IMR-90 (cell line): ENCODE measurements around the gene PCDH1. TPM values are rescaled to one million over a fixed set of nuclear protein-coding genes. Genes with fewer than 3 reads are reported as not detected.

Experiments
- ATAC-seq: fragments of 200-7000 bp; cut with Tn5 transposase; 2 replicates; pipeline ENCODE4 v1.9.1; 2020; ENCODE audit warnings: low read depth, mild to moderate bottlenecking, moderate library complexity
- BruUV-seq: library from RNA; stranded (reverse); fragments of 400-500 nt; replicated peaks from 2 replicates; lab custom pipeline; 2021; lab: Mats Ljungman, UMichigan
- CTCF ChIA-PET: fragments of 300-600 bp; formaldehyde crosslinking; extraction: SDS; loops from one replicate; lab custom pipeline; 2021; ENCODE audit warnings: antibody characterized with exemption; lab: Yijun Ruan, JAX
- POLR2A ChIA-PET: fragments of 300-600 bp; sonication (Branson Sonifier 250); formaldehyde crosslinking; loops from one replicate; lab custom pipeline; 2022; ENCODE audit warnings: antibody characterized with exemption; ENCODE audit not compliant: unreplicated experiment; lab: Charles Lee
- DNase-seq: peaks from one replicate; pipeline ENCODE4 v3.0.0; 2013
- H2AFZ ChIP-seq: replicated peaks from 2 replicates; pipeline ENCODE3; 2013; ENCODE audit warnings: low read length, mild to moderate bottlenecking; ENCODE audit not compliant: poor library complexity
- H2AK5ac ChIP-seq: 2 replicates; pipeline ENCODE4 v1.6.1; 2013; ENCODE audit warnings: low read depth, low read length, inconsistent platforms
- H2AK9ac ChIP-seq: replicated peaks from 2 replicates; pipeline ENCODE3; 2013; ENCODE audit warnings: mild to moderate bottlenecking, low read depth, low read length, moderate library complexity; ENCODE audit not compliant: poor library complexity
- H2BK120ac ChIP-seq: 2 replicates; pipeline ENCODE4 v1.6.1; 2013; ENCODE audit warnings: low read depth, low read length, inconsistent platforms
- H2BK15ac ChIP-seq: 3 replicates; pipeline ENCODE4 v1.6.1; 2013; ENCODE audit warnings: low read depth, low read length, inconsistent platforms
- H2BK20ac ChIP-seq: 2 replicates; pipeline ENCODE4 v1.6.1; 2013; ENCODE audit warnings: low read depth, mild to moderate bottlenecking, inconsistent platforms, low read length, moderate library complexity
- H2BK5ac ChIP-seq: 2 replicates; pipeline ENCODE4 v1.6.1; 2013; ENCODE audit warnings: mild to moderate bottlenecking, low read depth, low read length, inconsistent platforms; ENCODE audit not compliant: poor library complexity, severe bottlenecking
- H3K14ac ChIP-seq: replicated peaks from 2 replicates; pipeline ENCODE4 v1.6.1; 2013; ENCODE audit warnings: low read depth, low read length, inconsistent platforms
- H3K18ac ChIP-seq: 2 replicates; pipeline ENCODE4 v1.6.1; 2013; ENCODE audit warnings: low read depth, low read length, control low read depth
- H3K23ac ChIP-seq: 2 replicates; pipeline ENCODE4 v1.6.1; 2013; ENCODE audit warnings: low read depth, low read length, inconsistent platforms
- H3K27ac ChIP-seq: 2 replicates; pipeline ENCODE4 v1.5.1; 2013; ENCODE audit warnings: mild to moderate bottlenecking, control low read depth, low read length; ENCODE audit not compliant: insufficient read depth
- H3K27me3 ChIP-seq: 2 replicates; pipeline ENCODE4 v1.6.1; 2013; ENCODE audit warnings: low read length; ENCODE audit not compliant: control insufficient read depth, insufficient read depth
- H3K36me3 ChIP-seq: 2 replicates; pipeline ENCODE4 v1.6.1; 2013; ENCODE audit warnings: low read length, mixed read lengths; ENCODE audit not compliant: control insufficient read depth, insufficient read depth
- H3K4ac ChIP-seq: 2 replicates; pipeline ENCODE4 v1.6.1; 2013; ENCODE audit warnings: low read depth, low read length, inconsistent platforms
- H3K4me1 ChIP-seq: 2 replicates; pipeline ENCODE4 v1.6.1; 2013; ENCODE audit warnings: low read length, mixed read lengths; ENCODE audit not compliant: control insufficient read depth, insufficient read depth
- H3K4me2 ChIP-seq: 2 replicates; pipeline ENCODE4 v1.6.1; 2013; ENCODE audit warnings: low read depth, mild to moderate bottlenecking, control low read depth, low read length, moderate library complexity
- H3K4me3 ChIP-seq: 2 replicates; pipeline ENCODE4 v1.5.1; 2013; ENCODE audit warnings: low read depth, mild to moderate bottlenecking, control low read depth, low read length, moderate library complexity; ENCODE audit not compliant: insufficient read depth
- H3K56ac ChIP-seq: 2 replicates; pipeline ENCODE4 v1.6.1; 2013; ENCODE audit warnings: low read length, inconsistent platforms; ENCODE audit not compliant: insufficient read depth; ENCODE audit errors: extremely low read depth
- H3K79me1 ChIP-seq, 2 experiments: 2 replicates each; pipeline ENCODE4 v1.6.1; 2013; ENCODE audit warnings: low read length in 2 of 2, inconsistent platforms in 1 of 2, low read depth in 1 of 2
- H3K9ac ChIP-seq: 2 replicates; pipeline ENCODE4 v1.6.1; 2013; ENCODE audit warnings: low read depth, low read length, control low read depth
- H3K9me1 ChIP-seq: 2 replicates; pipeline ENCODE4 v1.6.1; 2013; ENCODE audit warnings: low read length, inconsistent platforms; ENCODE audit not compliant: insufficient read depth
- H3K9me3 ChIP-seq: 2 replicates; pipeline ENCODE4 v1.6.1; 2013; ENCODE audit warnings: low read length; ENCODE audit not compliant: control insufficient read depth, insufficient read depth
- H4K20me1 ChIP-seq: 2 replicates; pipeline ENCODE4 v1.6.1; 2013; ENCODE audit warnings: low read length, inconsistent platforms; ENCODE audit not compliant: insufficient read depth
- H4K5ac ChIP-seq: 2 replicates; pipeline ENCODE4 v1.6.1; 2013; ENCODE audit warnings: mild to moderate bottlenecking, low read depth, low read length, control low read depth
- H4K8ac ChIP-seq, 2 experiments: 2 replicates each; pipeline ENCODE4 v1.6.1; 2013; ENCODE audit warnings: low read depth in 2 of 2, low read length in 2 of 2, control low read depth in 1 of 2, inconsistent platforms in 1 of 2
- H4K91ac ChIP-seq: 2 replicates; pipeline ENCODE4 v1.6.1; 2013; ENCODE audit warnings: low read depth, low read length, inconsistent platforms; ENCODE audit not compliant: insufficient read depth
- CEBPB ChIP-seq: IDR thresholded peaks from 2 replicates; pipeline ENCODE4 v1.6.1; 2012; ENCODE audit warnings: low read depth, low read length, improper control_type of control experiment
- CHD1 ChIP-seq: IDR thresholded peaks from 2 replicates; pipeline ENCODE4 v1.6.1; 2012; ENCODE audit warnings: low read depth, low read length, improper control_type of control experiment
- FOS ChIP-seq: fragments of 150-350 bp; IDR thresholded peaks from 2 replicates; pipeline ENCODE4 v1.6.1; 2016; ENCODE audit warnings: low read depth, low read length
- MXI1 ChIP-seq: IDR thresholded peaks from 2 replicates; pipeline ENCODE4 v1.6.1; 2012; ENCODE audit warnings: low read depth, mild to moderate bottlenecking, low read length, moderate library complexity, borderline replicate concordance
- NFE2L2 ChIP-seq: fragments of 150-350 bp; IDR thresholded peaks from 2 replicates; pipeline ENCODE4 v1.6.1; 2016; ENCODE audit warnings: low read depth, mild to moderate bottlenecking, low read length
- POLR2A ChIP-seq: IDR thresholded peaks from 2 replicates; pipeline ENCODE4 v1.6.1; 2012; ENCODE audit warnings: mild to moderate bottlenecking, low read depth, low read length
- RAD21 ChIP-seq: IDR thresholded peaks from 2 replicates; pipeline ENCODE4 v1.6.1; 2012; ENCODE audit warnings: low read length, improper control_type of control experiment
- RCOR1 ChIP-seq: IDR thresholded peaks from 2 replicates; pipeline ENCODE4 v1.6.1; 2012; ENCODE audit warnings: mild to moderate bottlenecking, low read length, improper control_type of control experiment; ENCODE audit not compliant: insufficient replicate concordance
- RFX5 ChIP-seq: IDR thresholded peaks from 2 replicates; pipeline ENCODE4 v1.8.0; 2012; ENCODE audit warnings: low read depth, mild to moderate bottlenecking, low read length, moderate library complexity
- SMC3 ChIP-seq: fragments of 150-350 bp; IDR thresholded peaks from 2 replicates; pipeline ENCODE4 v1.6.1; 2016; ENCODE audit warnings: low read depth, mild to moderate bottlenecking, antibody characterized with exemption, low read length, moderate library complexity
- WGBS, 2 experiments: methylation state at CpG; one replicate each; pipeline versions ENCODE4 v1.1.5 to v1.1.7; 2013; ENCODE audit warnings: missing lambda C conversion rate in 2 of 2; ENCODE audit not compliant: insufficient read length in 1 of 2; ENCODE audit errors: extremely low coverage in 2 of 2; 5-methylcytosine and 5-hydroxymethylcytosine counted together
- dilution Hi-C: fragments of 300-500 bp; cut with HindIII; formaldehyde crosslinking; loops from one replicate; pipeline ENCODE4 v1.14.3; 2018; ENCODE audit warnings: low sequenced_read_pairs; ENCODE audit not compliant: unreplicated experiment
- in situ Hi-C: fragments of 300-500 bp; cut with MboI; formaldehyde crosslinking; loops from 3 replicates; pipeline ENCODE4 v1.14.3; 2019; ENCODE audit warnings: low sequenced_read_pairs, inconsistent platforms, mixed read lengths
- intact Hi-C: fragments of 100-400 bp; cut with micrococcal nuclease; formaldehyde crosslinking; loops from 2 replicates; pipeline ENCODE4 v1.10.0; 2022
- polyA plus RNA-seq, 3 experiments: library from polyadenylated mRNA; depleted of rRNA; stranded (reverse); fragments of >200 nt; gene quantifications; 2 replicates each; pipeline ENCODE4 v1.2.3, GENCODE V29; 2012; ENCODE audit warnings: low replicate concordance in 1 of 3
- total RNA-seq: library from RNA; depleted of rRNA; stranded (reverse); fragments of >200 nt; gene quantifications from 2 replicates; pipeline ENCODE4 v1.2.3, GENCODE V29; 2012
- TF ChIP-seq, protein P1 (sequence below): fragments of 150-350 bp; IDR thresholded peaks from 2 replicates; pipeline ENCODE4 v1.6.1; 2016; ENCODE audit warnings: low read depth, mild to moderate bottlenecking, low read length, moderate library complexity, borderline replicate concordance
- TF ChIP-seq, protein P2 (sequence below): conservative IDR thresholded peaks from 2 replicates; pipeline ENCODE4 v1.5.1; 2012; ENCODE audit warnings: mild to moderate bottlenecking, low read depth, low read length, improper control_type of control experiment
- TF ChIP-seq, protein P3 (sequence below): fragments of 150-350 bp; IDR thresholded peaks from 2 replicates; pipeline ENCODE4 v1.6.1; 2017; ENCODE audit warnings: mild to moderate bottlenecking, antibody characterized with exemption, low read length, low read depth

Gene PCDH1
- total and polyA plus RNA-seq, 2 of the 4 experiments (the other 2 are of a cell fraction): 0.74 to 0.90 TPM

DNA sequence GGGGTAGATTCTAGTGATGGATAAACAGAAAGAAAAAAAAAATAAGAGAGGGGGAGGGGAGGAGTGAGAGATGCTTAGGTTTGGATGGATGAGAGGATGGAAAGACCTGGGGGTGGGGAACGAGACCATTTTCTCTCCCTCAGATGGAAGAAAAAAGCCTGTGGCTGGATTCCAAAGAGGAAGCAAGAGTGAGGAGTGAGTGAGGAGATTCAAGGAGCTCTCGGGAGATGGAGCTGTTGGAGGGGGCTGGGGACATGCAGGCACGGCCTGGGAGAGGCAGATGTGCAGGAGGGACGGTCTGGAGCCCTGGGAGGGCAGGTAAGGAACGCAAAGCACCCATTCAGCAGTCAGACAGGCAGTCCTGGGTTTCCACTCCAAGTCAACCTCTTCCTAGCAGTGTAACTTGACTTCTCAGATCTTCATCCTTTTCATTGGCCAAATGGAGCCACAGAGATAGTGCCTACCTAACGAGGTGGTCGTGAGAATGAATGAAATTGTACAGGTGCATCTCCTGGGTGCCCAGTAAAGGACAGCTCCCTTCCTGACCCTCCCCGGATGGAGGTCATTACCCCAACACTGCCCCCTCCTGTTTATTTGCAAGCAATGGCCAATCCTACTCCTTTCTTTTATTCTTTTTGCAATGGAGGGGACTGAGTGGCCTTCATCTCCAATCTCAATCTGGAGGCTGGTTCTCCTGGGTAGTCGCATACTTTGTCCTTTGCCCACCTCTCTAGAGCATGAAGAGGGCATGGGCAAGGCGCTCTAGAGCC is 52.2 kb downstream of the PCDH1 start (continued):
- TF ChIP-seq CHD1: no peak

DNA sequence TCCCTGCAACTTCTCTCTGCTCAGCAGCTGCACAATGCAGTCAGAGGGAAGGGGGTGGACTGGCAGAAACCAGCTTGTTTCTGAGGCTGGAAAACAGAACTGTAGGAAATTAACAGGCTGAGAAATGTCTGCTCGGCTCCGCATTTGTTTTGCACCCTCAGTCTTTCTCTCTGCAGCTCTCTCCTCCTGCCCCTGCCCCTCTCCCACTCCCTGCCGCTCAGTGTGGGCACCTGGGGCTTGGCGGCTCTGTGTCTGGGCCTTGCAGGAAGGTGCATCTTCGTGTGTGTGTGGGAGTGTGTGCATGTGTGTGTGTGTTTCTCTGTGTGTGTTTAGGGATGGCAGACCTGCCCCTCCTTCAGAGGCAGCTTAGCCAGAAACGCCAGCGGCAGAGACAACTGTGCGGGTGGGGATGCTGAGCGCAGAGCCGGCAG is 53.0 kb downstream of the PCDH1 start:
- H2AK9ac ChIP-seq: peak overlapping the region; percentile 13
- no TSS peak for BruUV-seq
- no peak overlapping the region for H2BK120ac ChIP-seq
- H3K4ac ChIP-seq: no peak overlapping the region
- H3K79me1 ChIP-seq: no peaks in the 10 kb centered on the region
- 0% methylated on average over 1 of the region's 10 CpGs; no CpG with 5 or more reads in 1 of the 2 experiments for WGBS, 2 experiments
- no peaks in the 10 kb centered on the region for H3K9me3 ChIP-seq
- ATAC-seq (no peak), DNase-seq (no peak)
- intact Hi-C loops (no loop called here), dilution Hi-C loops (no loop called here), in situ Hi-C loops (no loop called here)
- H3K36me3 ChIP-seq: no peaks in the 10 kb centered on the region
- no peak overlapping the region for H3K4me3 ChIP-seq
- H2AFZ ChIP-seq: no peak overlapping the region
- H3K18ac ChIP-seq: no peak overlapping the region
- no peak overlapping the region for H4K5ac ChIP-seq
- H2BK5ac ChIP-seq: no peak overlapping the region
- no peaks in the 10 kb centered on the region for H4K20me1 ChIP-seq
- no peak overlapping the region for H3K14ac ChIP-seq
- CTCF ChIA-PET: no interaction called here
- H2BK20ac ChIP-seq: no peak overlapping the region
- H3K27ac ChIP-seq: no peak overlapping the region
- H4K8ac ChIP-seq: no peak overlapping the region
- peaks cover 14% of the 10 kb centered on the region; the same call in 1 of the 2 replicates for H3K27me3 ChIP-seq
- no peak overlapping the region for H2BK15ac ChIP-seq
- no peak overlapping the region for H3K23ac ChIP-seq
- H4K91ac ChIP-seq: no peak overlapping the region
- POLR2A ChIA-PET: no interaction called here
- H2AK5ac ChIP-seq: no peak overlapping the region
- peaks cover 5% of the 10 kb centered on the region; the same call in 1 of the 2 replicates for H3K4me1 ChIP-seq
- no peak overlapping the region for H3K56ac ChIP-seq
- H3K4me2 ChIP-seq: no peak overlapping the region
- peaks cover 13% of the 10 kb centered on the region for H3K9me1 ChIP-seq
- H3K9ac ChIP-seq: no peak overlapping the region
- TF ChIP-seq RAD21 (no peak), FOS (no peak), SMC3 (no peak), NFE2L2 (no peak), POLR2A (no peak), RCOR1 (no peak), RFX5 (no peak), MXI1 (no peak), CEBPB (no peak)
- TF ChIP-seq, protein P1, sequence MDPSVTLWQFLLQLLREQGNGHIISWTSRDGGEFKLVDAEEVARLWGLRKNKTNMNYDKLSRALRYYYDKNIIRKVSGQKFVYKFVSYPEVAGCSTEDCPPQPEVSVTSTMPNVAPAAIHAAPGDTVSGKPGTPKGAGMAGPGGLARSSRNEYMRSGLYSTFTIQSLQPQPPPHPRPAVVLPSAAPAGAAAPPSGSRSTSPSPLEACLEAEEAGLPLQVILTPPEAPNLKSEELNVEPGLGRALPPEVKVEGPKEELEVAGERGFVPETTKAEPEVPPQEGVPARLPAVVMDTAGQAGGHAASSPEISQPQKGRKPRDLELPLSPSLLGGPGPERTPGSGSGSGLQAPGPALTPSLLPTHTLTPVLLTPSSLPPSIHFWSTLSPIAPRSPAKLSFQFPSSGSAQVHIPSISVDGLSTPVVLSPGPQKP: no peak
- TF ChIP-seq, protein P2, sequence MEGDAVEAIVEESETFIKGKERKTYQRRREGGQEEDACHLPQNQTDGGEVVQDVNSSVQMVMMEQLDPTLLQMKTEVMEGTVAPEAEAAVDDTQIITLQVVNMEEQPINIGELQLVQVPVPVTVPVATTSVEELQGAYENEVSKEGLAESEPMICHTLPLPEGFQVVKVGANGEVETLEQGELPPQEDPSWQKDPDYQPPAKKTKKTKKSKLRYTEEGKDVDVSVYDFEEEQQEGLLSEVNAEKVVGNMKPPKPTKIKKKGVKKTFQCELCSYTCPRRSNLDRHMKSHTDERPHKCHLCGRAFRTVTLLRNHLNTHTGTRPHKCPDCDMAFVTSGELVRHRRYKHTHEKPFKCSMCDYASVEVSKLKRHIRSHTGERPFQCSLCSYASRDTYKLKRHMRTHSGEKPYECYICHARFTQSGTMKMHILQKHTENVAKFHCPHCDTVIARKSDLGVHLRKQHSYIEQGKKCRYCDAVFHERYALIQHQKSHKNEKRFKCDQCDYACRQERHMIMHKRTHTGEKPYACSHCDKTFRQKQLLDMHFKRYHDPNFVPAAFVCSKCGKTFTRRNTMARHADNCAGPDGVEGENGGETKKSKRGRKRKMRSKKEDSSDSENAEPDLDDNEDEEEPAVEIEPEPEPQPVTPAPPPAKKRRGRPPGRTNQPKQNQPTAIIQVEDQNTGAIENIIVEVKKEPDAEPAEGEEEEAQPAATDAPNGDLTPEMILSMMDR: no peak
- TF ChIP-seq, protein P3, sequence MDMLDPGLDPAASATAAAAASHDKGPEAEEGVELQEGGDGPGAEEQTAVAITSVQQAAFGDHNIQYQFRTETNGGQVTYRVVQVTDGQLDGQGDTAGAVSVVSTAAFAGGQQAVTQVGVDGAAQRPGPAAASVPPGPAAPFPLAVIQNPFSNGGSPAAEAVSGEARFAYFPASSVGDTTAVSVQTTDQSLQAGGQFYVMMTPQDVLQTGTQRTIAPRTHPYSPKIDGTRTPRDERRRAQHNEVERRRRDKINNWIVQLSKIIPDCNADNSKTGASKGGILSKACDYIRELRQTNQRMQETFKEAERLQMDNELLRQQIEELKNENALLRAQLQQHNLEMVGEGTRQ: no peak
